MCF 10A (cell line): ENCODE results near the gene DNAJA3. TPM values are rescaled to one million over a fixed set of nuclear protein-coding genes. Genes with fewer than 3 reads are reported as not detected.

Source experiments
- BruUV-seq: library from RNA; stranded (reverse); fragments of 400-500 nt; replicated peaks from 2 replicates; lab custom pipeline; 2021; lab: Mats Ljungman, UMichigan
- CTCF ChIA-PET: fragments of 300-600 bp; sonication (Branson Sonifier 250); formaldehyde crosslinking; extraction: SDS; loops from one replicate; lab custom pipeline; 2021; ENCODE audit warnings: antibody characterized with exemption, inconsistent platforms; lab: Yijun Ruan, JAX
- POLR2A ChIA-PET: fragments of 300-600, 350-650 bp; sonication (Branson Sonifier 250); formaldehyde crosslinking; extraction: SDS; loops from one replicate; lab custom pipeline; 2020; ENCODE audit warnings: antibody characterized with exemption, inconsistent platforms; lab: Yijun Ruan, JAX
- DNase-seq: peaks from one replicate; pipeline ENCODE4 v3.0.0-alpha.2; 2018; ENCODE audit not compliant: unreplicated experiment
- H3K27ac Mint-ChIP-seq: one replicate; pipeline ENCODE4 v1.8.0; 2022; ENCODE audit warnings: mild to moderate bottlenecking, low read depth, mixed read lengths; ENCODE audit not compliant: unreplicated experiment
- H3K27me3 Mint-ChIP-seq: one replicate; pipeline ENCODE4 v1.8.0; 2022; ENCODE audit warnings: mixed read lengths; ENCODE audit not compliant: insufficient read depth, unreplicated experiment
- H3K36me3 Mint-ChIP-seq: one replicate; pipeline ENCODE4 v1.8.0; 2022; ENCODE audit warnings: mild to moderate bottlenecking, moderate library complexity, mixed read lengths; ENCODE audit not compliant: insufficient read depth, unreplicated experiment
- H3K4me1 Mint-ChIP-seq: one replicate; pipeline ENCODE4 v1.8.0; 2022; ENCODE audit warnings: mixed read lengths; ENCODE audit not compliant: insufficient read depth, unreplicated experiment
- H3K4me3 Mint-ChIP-seq: one replicate; pipeline ENCODE4 v1.8.0; 2022; ENCODE audit warnings: mild to moderate bottlenecking, moderate library complexity, mixed read lengths; ENCODE audit not compliant: unreplicated experiment
- H3K9me3 Mint-ChIP-seq: one replicate; pipeline ENCODE4 v1.8.0; 2022; ENCODE audit warnings: mixed read lengths; ENCODE audit not compliant: unreplicated experiment
- CTCF ChIP-seq: fragments of 200-600 bp; IDR thresholded peaks from one replicate; pipeline ENCODE4 v1.8.0; 2022; ENCODE audit warnings: antibody characterized with exemption, mild to moderate bottlenecking; ENCODE audit not compliant: unreplicated experiment
- intact Hi-C: fragments of 100-400 bp; cut with micrococcal nuclease; formaldehyde crosslinking; loops from 2 replicates; pipeline ENCODE4 v1.14.1; 2022
- total RNA-seq: library from RNA; stranded (reverse); gene quantifications from 2 replicates; pipeline ENCODE4 v1.2.3, GENCODE V29; 2022

Gene DNAJA3
- total RNA-seq, 1 experiment from 2014 or later: 101 TPM

GRCh38 chr16:4501071-4501478, 75.4 kb downstream of the DNAJA3 start:
- H3K4me3 Mint-ChIP-seq: no peak overlapping the region
- peaks cover 38% of the 10 kb centered on the region for H3K4me1 Mint-ChIP-seq
- intact Hi-C loops: no loop called here
- peaks cover 12% of the 10 kb centered on the region for H3K36me3 Mint-ChIP-seq
- no peak overlapping the region for H3K27ac Mint-ChIP-seq
- no peaks in the 10 kb centered on the region for H3K27me3 Mint-ChIP-seq
- no TSS peak for BruUV-seq
- H3K9me3 Mint-ChIP-seq: no peaks in the 10 kb centered on the region
- POLR2A ChIA-PET: interaction anchor here (0.6 to 4.5 kb wide), 10 partner anchors 12 to 123 kb away, joined by 3 to 63 read pairs (median 4); partner anchors contain the start of genes HMOX2, MGRN1, NMRAL1 and UBALD1
- TF ChIP-seq CTCF: no peak
- CTCF ChIA-PET: interaction anchor here (0.7 to 3.6 kb wide), 11 partner anchors 8 to 125 kb away, joined by 3 to 31 read pairs (median 4); partner anchors contain the start of gene HMOX2
- DNase-seq: no peak

GRCh38 chr16:4505356-4506147, 79.9 kb downstream of the DNAJA3 start:
- Mint-ChIP-seq H3K27ac (no peak overlapping the region), H3K27me3 (no peaks in the 10 kb centered on the region), H3K9me3 (no peaks in the 10 kb centered on the region), H3K4me3 (no peak overlapping the region), H3K36me3 (peaks cover 22% of the 10 kb centered on the region), H3K4me1 (peaks cover 8% of the 10 kb centered on the region)
- BruUV-seq: no TSS peak
- TF ChIP-seq CTCF: no peak
- ChIA-PET CTCF (interaction anchor here (0.6 to 8.9 kb wide), 28 partner anchors 9 to 473 kb away, joined by 3 to 100 read pairs (median 5); partner anchors contain the start of genes C16orf96, HMOX2 and MGRN1), POLR2A (interaction anchor here (0.5 to 0.8 kb wide), 3 partner anchors 23 to 51 kb away, joined by 3 to 4 read pairs (median 4); partner anchors contain the start of gene C16orf96)
- intact Hi-C loops: loop anchor here (1.0 kb wide), 3 partner anchors 43 to 111 kb away; no protein-coding TSS in a partner anchor
- DNase-seq: no peak

Other genes with a start within 250 kb of the DNAJA3 start
- gene SRL, start 183.8 kb upstream of the DNAJA3 start, total RNA-seq: not detected in 2 replicates
- 15.5 and 23.9 TPM in 2 replicates for gene TFAP4, start 152.8 kb upstream of the DNAJA3 start, total RNA-seq
- gene GLIS2, start 109.8 kb upstream of the DNAJA3 start, total RNA-seq: 14.7 and 15.8 TPM in 2 replicates
- gene PAM16, start 74.5 kb upstream of the DNAJA3 start, total RNA-seq: 71.8 and 117 TPM in 2 replicates
- gene VASN, start 54.0 kb upstream of the DNAJA3 start, total RNA-seq: 4.0 and 7.1 TPM in 2 replicates
- gene CORO7, start 9.3 kb upstream of the DNAJA3 start, total RNA-seq: 20.3 and 24.9 TPM in 2 replicates
- gene NMRAL1, start 48.8 kb downstream of the DNAJA3 start, total RNA-seq: 41.2 and 48.6 TPM in 2 replicates
- gene HMOX2, start 50.5 kb downstream of the DNAJA3 start, total RNA-seq: 60.4 and 65.6 TPM in 2 replicates
- gene CDIP1, start 112.9 kb downstream of the DNAJA3 start, total RNA-seq: 6.0 and 8.0 TPM in 2 replicates
- not detected in 2 replicates for gene C16orf96, start 130.5 kb downstream of the DNAJA3 start, total RNA-seq
- 28.0 and 42.1 TPM in 2 replicates for gene UBALD1, start 189.0 kb downstream of the DNAJA3 start, total RNA-seq
- gene MGRN1, start 199.0 kb downstream of the DNAJA3 start, total RNA-seq: 61.3 and 62.9 TPM in 2 replicates